A549 (cell line): ENCODE results near the gene PTPRN2.

Source experiments
- CHD2 ChIP-seq: fragments of 150-350 bp; IDR thresholded peaks from 2 replicates; pipeline ENCODE4 v1.6.1; 2014; ENCODE audit warnings: low read length; ENCODE audit not compliant: partially characterized antibody
- CTCF ChIP-seq: fragments of >200 bp; sonication (Bioruptor Twin); formaldehyde crosslinking; IDR thresholded peaks from 3 replicates; pipeline ENCODE4 v1.5.1; 2016
- EHMT2 ChIP-seq: fragments of 200-600 bp; sonication (generic); IDR thresholded peaks from 2 replicates; pipeline ENCODE4 v1.6.1; 2016; ENCODE audit warnings: antibody characterized with exemption, low read depth, mild to moderate bottlenecking, moderate library complexity
- EP300 ChIP-seq, 2 experiments: fragments of >200 bp; sonication (Bioruptor Twin); formaldehyde crosslinking; IDR thresholded peaks; 2 replicates in 1 of 2; 3 replicates in 1 of 2; pipeline ENCODE4 v1.6.1; 2016 to 2017
- KDM5A ChIP-seq: fragments of 200-600 bp; sonication (generic); IDR thresholded peaks from 2 replicates; pipeline ENCODE4 v1.6.1; 2016; ENCODE audit warnings: antibody characterized with exemption, mild to moderate bottlenecking
- MAX ChIP-seq: IDR thresholded peaks from 2 replicates; pipeline ENCODE4 v1.6.1; 2012
- PBX3 ChIP-seq: IDR thresholded peaks from 2 replicates; pipeline ENCODE4 v1.6.1; 2012
- POLR2A ChIP-seq: IDR thresholded peaks from 2 replicates; pipeline ENCODE4 v1.6.1; 2012; ENCODE audit warnings: mild to moderate bottlenecking, low read length
- RCOR1 ChIP-seq: fragments of 150-350 bp; IDR thresholded peaks from 2 replicates; pipeline ENCODE4 v1.6.1; 2014; ENCODE audit warnings: antibody characterized with exemption, low read length, low read depth
- REST ChIP-seq: fragments of 200-600 bp; sonication (generic); IDR thresholded peaks from 2 replicates; pipeline ENCODE4 v1.6.1; 2016; ENCODE audit warnings: antibody characterized with exemption, mild to moderate bottlenecking, moderate library complexity

GRCh38 chr7:157753713-157754415 is 833.8 kb downstream of the PTPRN2 start:
- TF ChIP-seq RCOR1 (no peak), CTCF (no peak), REST (no peak), PBX3 (no peak), POLR2A (no peak), CHD2 (no peak), MAX (no peak), EP300 (IDR thresholded peaks at IDR 0.05) (no peak), KDM5A (no peak), EHMT2 (no peak)
